ENCODE data around the gene NUP210. TPM values are rescaled to one million over a fixed set of nuclear protein-coding genes. Genes with fewer than 3 reads are reported as not detected.

The NUP210 gene
- total and polyA plus RNA-seq, 3 donors from 2014 or later, result 26.2 to 44.0 (median 37.4) TPM

DNA sequence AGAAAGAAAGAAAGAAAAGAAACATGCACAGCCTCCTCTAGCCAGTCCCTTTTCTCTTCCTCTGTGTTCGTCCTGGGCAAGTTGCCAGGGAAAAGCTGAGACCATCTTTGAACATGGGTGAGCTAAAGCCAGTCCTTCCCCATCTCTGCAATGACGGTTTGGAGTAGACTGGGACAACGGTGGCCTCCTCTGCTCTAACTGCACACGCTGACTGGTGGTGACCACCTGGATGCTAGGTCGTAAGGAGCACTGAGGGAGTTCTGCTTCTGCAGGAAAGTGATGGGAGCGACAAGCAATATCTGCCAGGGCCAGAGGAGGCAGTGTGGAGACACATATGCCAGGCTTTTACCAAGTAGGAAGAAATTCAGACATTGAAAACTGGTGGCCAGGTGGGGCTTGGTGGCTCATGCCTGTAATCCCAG, 111.7 kb downstream of the NUP210 start:
- H3K4me1 ChIP-seq, result peaks cover 6% of the 10 kb centered on the region
- H3K27ac ChIP-seq, result no peak overlapping the region
- no peak overlapping the region for H3K4me3 ChIP-seq
- intact Hi-C loops (cut with DNase I; ENCODE audit: low total_unique reads), result no loop called here
- 47 to 62% methylated on average over 5 to 6 of the region's 6 CpGs for WGBS, 2 donors
- H3K36me3 ChIP-seq (ENCODE audit: low read depth, missing control alignments), result no peaks in the 10 kb centered on the region
- no peaks in the 10 kb centered on the region for H3K9me3 ChIP-seq
- TF ChIP-seq CTCF (IDR thresholded peaks at IDR 0.05) (peak; percentile 31 to 44 (median 39)), POLR2A (IDR thresholded peaks at IDR 0.05) (no peak)
- peak; percentile 78 for DNase-seq
- H3K27me3 ChIP-seq, result no peaks in the 10 kb centered on the region

DNA sequence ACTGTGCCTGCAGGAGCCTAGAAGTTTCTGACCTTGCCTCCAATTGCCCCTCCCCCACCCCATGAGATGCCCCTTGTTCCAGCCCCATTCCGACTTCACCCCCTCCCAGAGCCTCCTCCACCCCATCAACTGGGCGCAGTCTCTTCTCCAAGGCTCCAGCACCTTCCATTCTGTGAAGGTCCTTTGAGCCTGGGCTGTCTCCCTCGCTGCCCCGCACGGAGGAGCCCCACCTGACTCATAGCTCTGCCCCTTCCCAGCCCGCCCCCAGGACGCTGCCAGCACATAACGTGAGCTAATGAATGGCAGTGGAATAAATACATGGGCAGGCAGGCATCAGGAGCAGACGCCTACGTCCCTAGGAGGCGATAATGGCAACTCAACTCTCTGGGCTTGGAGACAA, 113.1 kb downstream of the NUP210 start:
- Histone ChIP-seq H3K4me1 (peaks cover 7% of the 10 kb centered on the region), H3K27ac (no peak overlapping the region), H3K9me3 (no peaks in the 10 kb centered on the region), H3K27me3 (no peaks in the 10 kb centered on the region), H3K4me3 (no peak overlapping the region), H3K36me3 (ENCODE audit: low read depth, missing control alignments) (no peaks in the 10 kb centered on the region)
- no peak for TF ChIP-seq POLR2A (IDR thresholded peaks at IDR 0.05)
- no peak for TF ChIP-seq CTCF (IDR thresholded peaks at IDR 0.05)
- no peak for DNase-seq
- WGBS, 2 donors, result 89 to 93% methylated on average over 10 to 11 of the region's 11 CpGs
- intact Hi-C loops (cut with DNase I; ENCODE audit: low total_unique reads), result no loop called here

GRCh38 chr3:13305623-13306022, 114.5 kb downstream of the NUP210 start:
- Histone ChIP-seq H3K9me3 (no peaks in the 10 kb centered on the region), H3K4me3 (no peak overlapping the region), H3K27me3 (no peaks in the 10 kb centered on the region), H3K4me1 (peaks cover 13% of the 10 kb centered on the region), H3K27ac (no peak overlapping the region), H3K36me3 (ENCODE audit: low read depth, missing control alignments) (no peaks in the 10 kb centered on the region)
- intact Hi-C loops (cut with DNase I; ENCODE audit: low total_unique reads), result no loop called here
- TF ChIP-seq CTCF (IDR thresholded peaks at IDR 0.05), result no peak
- no peak for TF ChIP-seq POLR2A (IDR thresholded peaks at IDR 0.05)
- WGBS, 2 donors, result 84 to 90% methylated on average over 3 to 4 of the region's 4 CpGs
- no peak for DNase-seq

DNA sequence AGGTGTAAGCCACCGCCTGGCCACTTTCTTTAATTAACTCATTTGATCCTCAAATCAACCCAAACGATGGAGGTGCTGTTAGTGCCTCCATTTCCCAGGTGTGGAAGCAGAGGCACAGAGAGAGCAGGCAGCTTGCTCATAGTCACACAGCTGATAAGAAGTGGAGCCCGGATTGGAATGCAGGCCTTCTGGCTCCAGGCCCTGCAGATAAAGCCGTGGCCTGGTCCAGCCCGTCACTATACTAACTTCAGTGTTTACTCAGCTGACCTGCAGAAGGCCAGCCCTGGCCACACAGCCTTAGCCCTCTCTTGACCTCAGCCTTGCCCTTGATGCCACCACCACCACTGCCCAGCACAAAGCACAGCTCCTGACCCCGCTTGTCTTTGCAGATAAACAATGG, 116.7 kb downstream of the NUP210 start:
- Histone ChIP-seq H3K4me1 (peaks cover 13% of the 10 kb centered on the region), H3K27me3 (no peaks in the 10 kb centered on the region), H3K9me3 (no peaks in the 10 kb centered on the region), H3K4me3 (no peak overlapping the region), H3K27ac (no peak overlapping the region), H3K36me3 (ENCODE audit: low read depth, missing control alignments) (no peaks in the 10 kb centered on the region)
- peak; percentile 80 for DNase-seq
- intact Hi-C loops (cut with DNase I; ENCODE audit: low total_unique reads), result no loop called here
- TF ChIP-seq POLR2A (IDR thresholded peaks at IDR 0.05) (no peak), CTCF (IDR thresholded peaks at IDR 0.05) (no peak)
- WGBS, 2 donors, result 48 to 66% methylated on average over 6 of the region's 6 CpGs

GRCh38 chr3:13301286-13301987, 118.7 kb downstream of the NUP210 start:
- intact Hi-C loops (cut with DNase I; ENCODE audit: low total_unique reads), result no loop called here
- Histone ChIP-seq H3K27me3 (no peaks in the 10 kb centered on the region), H3K36me3 (ENCODE audit: low read depth, missing control alignments) (no peaks in the 10 kb centered on the region), H3K9me3 (no peaks in the 10 kb centered on the region), H3K27ac (no peak overlapping the region), H3K4me1 (peaks cover 13% of the 10 kb centered on the region), H3K4me3 (no peak overlapping the region)
- DNase-seq, result no peak
- 55 to 66% methylated on average over 14 of the region's 14 CpGs for WGBS, 2 donors
- TF ChIP-seq CTCF (IDR thresholded peaks at IDR 0.05) (no peak), POLR2A (IDR thresholded peaks at IDR 0.05) (no peak)

Measured in testis (tissue), 3 donors.